GM23338 (cell line): ENCODE data around the gene GLUL.

ENCODE experiments used
- CREB1 ChIP-seq: fragments of 250-450 bp; sonication (Bioruptor Pico); IDR thresholded peaks from 2 replicates; pipeline ENCODE4 v1.5.0; 2020; ENCODE audit warnings: low read depth, mild to moderate bottlenecking, moderate library complexity
- EZH2 ChIP-seq: fragments of 200-600 bp; sonication (generic); IDR thresholded peaks from one replicate; pipeline ENCODE4 v1.8.0; 2017; ENCODE audit warnings: antibody characterized with exemption, mild to moderate bottlenecking, low read depth; ENCODE audit not compliant: unreplicated experiment
- EZH2phosphoT487 ChIP-seq: fragments of 200-600 bp; sonication (generic); IDR thresholded peaks from one replicate; pipeline ENCODE4 v1.8.1; 2018; ENCODE audit warnings: antibody characterized with exemption; ENCODE audit not compliant: unreplicated experiment
- JUNB ChIP-seq: IDR thresholded peaks from one replicate; pipeline ENCODE4 v1.6.1; 2016; ENCODE audit warnings: antibody characterized with exemption; ENCODE audit not compliant: unreplicated experiment
- POLR2AphosphoS5 ChIP-seq: IDR thresholded peaks from 2 replicates; pipeline ENCODE4 v1.6.1; 2016; ENCODE audit warnings: antibody characterized with exemption, low read depth
- STAT1 ChIP-seq: IDR thresholded peaks from one replicate; pipeline ENCODE4 v1.6.1; 2016; ENCODE audit warnings: antibody characterized with exemption; ENCODE audit not compliant: unreplicated experiment
- ZNF114 ChIP-seq: fragments of 250-450 bp; sonication (Bioruptor Pico); IDR thresholded peaks from 2 replicates; pipeline ENCODE4 v1.5.0; 2020; ENCODE audit warnings: mild to moderate bottlenecking, moderate library complexity
- ZNF331 ChIP-seq: fragments of 250-450 bp; sonication (Bioruptor Pico); IDR thresholded peaks from 2 replicates; pipeline ENCODE4 v1.5.0; 2020; ENCODE audit warnings: low read depth, mild to moderate bottlenecking, moderate library complexity
- TF ChIP-seq, protein P1 (sequence below), 2 experiments: fragments of 200-600 bp in 1 of 2; sonication (generic) in 1 of 2; conservative IDR thresholded peaks; 2 replicates each; pipeline versions ENCODE4 v1.5.1 to v1.6.1; 2016 to 2017; ENCODE audit warnings: antibody characterized with exemption in 2 of 2, low read depth in 2 of 2, mild to moderate bottlenecking in 2 of 2, moderate library complexity in 1 of 2
- TF ChIP-seq, protein P2 (sequence below): IDR thresholded peaks from one replicate; pipeline ENCODE4 v1.6.1; 2018; ENCODE audit warnings: antibody characterized with exemption; ENCODE audit not compliant: unreplicated experiment

DNA sequence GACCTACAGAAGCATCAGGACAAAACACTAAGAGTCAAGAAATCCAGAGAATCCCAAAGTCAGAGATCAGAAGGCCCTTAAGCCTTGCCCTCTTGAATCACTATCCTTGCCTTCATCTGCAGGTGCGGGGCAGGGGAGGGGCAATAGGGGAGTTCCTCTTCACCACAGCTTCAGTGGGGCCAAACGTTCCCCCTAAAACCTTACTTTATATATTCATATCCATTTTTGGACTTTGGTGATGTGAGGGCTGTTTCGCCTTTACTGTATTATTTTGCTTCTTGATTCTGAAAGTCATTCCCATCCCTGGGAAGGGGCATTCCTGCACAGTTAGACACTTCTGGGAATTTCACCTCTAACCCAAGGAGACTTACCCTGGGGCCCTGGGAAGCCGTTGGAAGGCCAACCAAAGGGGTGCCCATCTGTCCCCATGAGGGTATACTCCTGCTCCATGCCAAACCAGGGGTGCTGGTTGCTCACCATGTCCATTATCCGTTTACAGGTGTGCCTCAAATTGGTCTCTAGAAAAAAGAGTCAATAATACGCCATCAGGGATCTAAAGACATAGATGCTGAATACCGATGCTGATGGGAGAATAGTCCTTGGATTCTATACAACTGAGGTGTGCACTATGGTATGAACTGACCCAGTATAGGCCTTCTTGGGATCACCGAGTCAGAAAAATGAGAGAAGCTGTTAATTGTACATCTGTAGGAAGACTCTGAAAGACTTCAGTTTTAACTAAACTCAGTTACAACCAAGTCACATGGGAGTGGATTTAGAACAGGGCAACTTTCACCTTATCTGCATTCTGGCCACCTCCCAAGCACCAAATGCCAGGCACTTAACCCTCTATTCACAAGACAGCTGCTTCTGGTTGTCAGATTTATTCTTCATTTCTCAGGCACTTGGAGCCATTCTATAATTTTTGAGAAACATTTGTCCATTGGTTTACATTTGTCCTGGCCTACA lies 5.4 kb downstream of the GLUL start:
- TF ChIP-seq EZH2phosphoT487: no peak
- TF ChIP-seq, protein P1, sequence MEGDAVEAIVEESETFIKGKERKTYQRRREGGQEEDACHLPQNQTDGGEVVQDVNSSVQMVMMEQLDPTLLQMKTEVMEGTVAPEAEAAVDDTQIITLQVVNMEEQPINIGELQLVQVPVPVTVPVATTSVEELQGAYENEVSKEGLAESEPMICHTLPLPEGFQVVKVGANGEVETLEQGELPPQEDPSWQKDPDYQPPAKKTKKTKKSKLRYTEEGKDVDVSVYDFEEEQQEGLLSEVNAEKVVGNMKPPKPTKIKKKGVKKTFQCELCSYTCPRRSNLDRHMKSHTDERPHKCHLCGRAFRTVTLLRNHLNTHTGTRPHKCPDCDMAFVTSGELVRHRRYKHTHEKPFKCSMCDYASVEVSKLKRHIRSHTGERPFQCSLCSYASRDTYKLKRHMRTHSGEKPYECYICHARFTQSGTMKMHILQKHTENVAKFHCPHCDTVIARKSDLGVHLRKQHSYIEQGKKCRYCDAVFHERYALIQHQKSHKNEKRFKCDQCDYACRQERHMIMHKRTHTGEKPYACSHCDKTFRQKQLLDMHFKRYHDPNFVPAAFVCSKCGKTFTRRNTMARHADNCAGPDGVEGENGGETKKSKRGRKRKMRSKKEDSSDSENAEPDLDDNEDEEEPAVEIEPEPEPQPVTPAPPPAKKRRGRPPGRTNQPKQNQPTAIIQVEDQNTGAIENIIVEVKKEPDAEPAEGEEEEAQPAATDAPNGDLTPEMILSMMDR (conservative IDR thresholded peaks at IDR 0.05; ENCODE audit: low read depth in 2 of 2): no peak
- TF ChIP-seq EZH2: no peak
- no peak for TF ChIP-seq CREB1 (CRISPR knock-in tag)
- TF ChIP-seq, protein P2, sequence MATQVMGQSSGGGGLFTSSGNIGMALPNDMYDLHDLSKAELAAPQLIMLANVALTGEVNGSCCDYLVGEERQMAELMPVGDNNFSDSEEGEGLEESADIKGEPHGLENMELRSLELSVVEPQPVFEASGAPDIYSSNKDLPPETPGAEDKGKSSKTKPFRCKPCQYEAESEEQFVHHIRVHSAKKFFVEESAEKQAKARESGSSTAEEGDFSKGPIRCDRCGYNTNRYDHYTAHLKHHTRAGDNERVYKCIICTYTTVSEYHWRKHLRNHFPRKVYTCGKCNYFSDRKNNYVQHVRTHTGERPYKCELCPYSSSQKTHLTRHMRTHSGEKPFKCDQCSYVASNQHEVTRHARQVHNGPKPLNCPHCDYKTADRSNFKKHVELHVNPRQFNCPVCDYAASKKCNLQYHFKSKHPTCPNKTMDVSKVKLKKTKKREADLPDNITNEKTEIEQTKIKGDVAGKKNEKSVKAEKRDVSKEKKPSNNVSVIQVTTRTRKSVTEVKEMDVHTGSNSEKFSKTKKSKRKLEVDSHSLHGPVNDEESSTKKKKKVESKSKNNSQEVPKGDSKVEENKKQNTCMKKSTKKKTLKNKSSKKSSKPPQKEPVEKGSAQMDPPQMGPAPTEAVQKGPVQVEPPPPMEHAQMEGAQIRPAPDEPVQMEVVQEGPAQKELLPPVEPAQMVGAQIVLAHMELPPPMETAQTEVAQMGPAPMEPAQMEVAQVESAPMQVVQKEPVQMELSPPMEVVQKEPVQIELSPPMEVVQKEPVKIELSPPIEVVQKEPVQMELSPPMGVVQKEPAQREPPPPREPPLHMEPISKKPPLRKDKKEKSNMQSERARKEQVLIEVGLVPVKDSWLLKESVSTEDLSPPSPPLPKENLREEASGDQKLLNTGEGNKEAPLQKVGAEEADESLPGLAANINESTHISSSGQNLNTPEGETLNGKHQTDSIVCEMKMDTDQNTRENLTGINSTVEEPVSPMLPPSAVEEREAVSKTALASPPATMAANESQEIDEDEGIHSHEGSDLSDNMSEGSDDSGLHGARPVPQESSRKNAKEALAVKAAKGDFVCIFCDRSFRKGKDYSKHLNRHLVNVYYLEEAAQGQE: no peak
- TF ChIP-seq ZNF114: no peak
- no peak; the same call in 1 of the 2 replicates for TF ChIP-seq POLR2AphosphoS5
- no peak for TF ChIP-seq JUNB
- no peak for TF ChIP-seq ZNF331 (CRISPR knock-in tag)
- TF ChIP-seq STAT1: no peak
